Muscle layer of colon (tissue), 2 donors: ENCODE measurements around the gene SNRNP40.

ENCODE experiments used
- H3K27ac ChIP-seq: one replicate; pipeline ENCODE4 v1.7.0; 2013; ENCODE audit warnings: low read depth, mild to moderate bottlenecking, low read length, moderate library complexity
- H3K27me3 ChIP-seq, 2 donors: one replicate each; pipeline ENCODE4 v1.7.0; 2013; ENCODE audit warnings: low read length in 2 of 2, mild to moderate bottlenecking in 2 of 2; ENCODE audit not compliant: insufficient read depth in 2 of 2, control insufficient read depth in 1 of 2
- H3K36me3 ChIP-seq: one replicate; pipeline ENCODE4 v1.7.0; 2013; ENCODE audit warnings: mild to moderate bottlenecking, low read length; ENCODE audit not compliant: insufficient read depth
- H3K4me1 ChIP-seq: one replicate; pipeline ENCODE4 v1.7.0; 2013; ENCODE audit warnings: mild to moderate bottlenecking, low read length; ENCODE audit not compliant: insufficient read depth
- H3K4me3 ChIP-seq, 2 donors: one replicate each; pipeline ENCODE4 v1.7.0; 2013; ENCODE audit warnings: low read length in 2 of 2, low read depth in 1 of 2, mild to moderate bottlenecking in 1 of 2, moderate library complexity in 1 of 2
- H3K9ac ChIP-seq: one replicate; pipeline ENCODE4 v1.7.0; 2013; ENCODE audit warnings: low read length
- H3K9me3 ChIP-seq: one replicate; pipeline ENCODE4 v1.7.0; 2013; ENCODE audit warnings: mild to moderate bottlenecking, low read length
- donor health status: abdominal sarcoma.
- donor health status: Adenocarcinoma of cecum.

The SNRNP40 gene

GRCh38 chr1:31228986-31229385 is 67.6 kb downstream of the SNRNP40 start:
- Histone ChIP-seq H3K27me3 (no peaks in the 10 kb centered on the region), H3K4me3 (no peak overlapping the region), H3K9ac (no peak overlapping the region), H3K9me3 (no peaks in the 10 kb centered on the region), H3K4me1 (no peaks in the 10 kb centered on the region), H3K36me3 (no peaks in the 10 kb centered on the region), H3K27ac (no peak overlapping the region)

GRCh38 chr1:31227891-31228568 is 68.6 kb downstream of the SNRNP40 start:
- Histone ChIP-seq H3K27me3 (no peaks in the 10 kb centered on the region), H3K9ac (no peak overlapping the region), H3K27ac (no peak overlapping the region), H3K4me3 (no peak overlapping the region), H3K36me3 (no peaks in the 10 kb centered on the region), H3K4me1 (no peaks in the 10 kb centered on the region), H3K9me3 (no peaks in the 10 kb centered on the region)

DNA sequence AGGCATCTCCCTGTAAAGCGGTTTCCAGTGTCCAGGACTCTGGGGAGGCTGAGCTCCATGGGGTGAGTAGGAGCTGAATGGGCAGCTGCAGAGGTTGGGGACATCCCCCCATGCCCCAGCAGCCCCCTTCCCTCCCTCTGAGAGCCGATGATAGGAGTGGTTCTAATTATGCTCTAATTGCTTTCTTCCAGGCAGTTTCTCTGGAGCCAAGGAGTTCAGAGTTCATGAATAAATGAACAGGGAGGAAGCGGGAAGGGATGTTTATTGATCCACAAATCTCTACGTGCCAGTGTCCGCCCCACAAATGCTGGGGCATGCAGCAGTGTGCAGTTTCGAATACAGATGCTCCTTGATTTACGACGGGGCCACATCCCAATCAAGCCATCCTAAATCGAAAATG is 72.5 kb downstream of the SNRNP40 start:
- Histone ChIP-seq H3K4me3 (no peak overlapping the region), H3K36me3 (no peaks in the 10 kb centered on the region), H3K27ac (no peak overlapping the region), H3K9ac (no peak overlapping the region), H3K4me1 (no peaks in the 10 kb centered on the region), H3K27me3 (no peaks in the 10 kb centered on the region), H3K9me3 (no peaks in the 10 kb centered on the region)

- Histone ChIP-seq H3K36me3 (no peaks in the 10 kb centered on the region), H3K4me1 (no peaks in the 10 kb centered on the region), H3K27ac (no peak overlapping the region), H3K27me3 (no peaks in the 10 kb centered on the region), H3K9me3 (no peaks in the 10 kb centered on the region), H3K9ac (no peak overlapping the region), H3K4me3 (no peak overlapping the region)
These were observed 74.4 kb downstream of the SNRNP40 start for GRCh38 chr1:31222176-31222575.

- Histone ChIP-seq H3K4me1 (peaks cover 4% of the 10 kb centered on the region), H3K27ac (no peak overlapping the region), H3K9me3 (no peaks in the 10 kb centered on the region)
These were observed 75.5 kb downstream of the SNRNP40 start for GRCh38 chr1:31221072-31221471.

DNA sequence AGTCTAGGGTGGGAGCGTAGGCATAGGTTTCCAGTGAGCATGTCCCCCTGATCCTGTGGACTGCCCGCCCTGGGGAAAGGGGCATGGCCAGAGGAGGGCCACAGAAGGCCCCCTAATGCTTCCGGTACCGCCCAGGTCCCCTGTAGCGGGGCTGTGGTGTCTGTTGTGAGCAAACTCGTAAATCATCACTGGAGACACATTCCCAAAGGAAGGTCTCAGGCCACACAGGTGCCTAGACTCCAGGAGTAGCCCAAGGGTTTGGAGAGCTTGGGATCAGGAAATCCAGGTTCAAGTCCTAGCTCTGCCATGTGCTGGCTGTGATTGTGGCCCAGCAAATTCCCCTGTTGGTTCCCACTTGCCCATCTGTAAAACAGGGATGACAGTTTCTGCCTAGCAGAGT is 77.1 kb downstream of the SNRNP40 start:
- Histone ChIP-seq H3K27ac (no peak overlapping the region), H3K4me1 (peaks cover 14% of the 10 kb centered on the region), H3K27me3 (no peaks in the 10 kb centered on the region), H3K9ac (no peak overlapping the region), H3K4me3 (no peak overlapping the region), H3K36me3 (no peaks in the 10 kb centered on the region), H3K9me3 (no peaks in the 10 kb centered on the region)

More at GRCh38 chr1:31221072-31221471, 75.5 kb downstream of the SNRNP40 start:
- Histone ChIP-seq H3K36me3 (no peaks in the 10 kb centered on the region), H3K27me3 (no peaks in the 10 kb centered on the region), H3K9ac (no peak overlapping the region), H3K4me3 (no peak overlapping the region)

GRCh38 chr1:31218705-31219104 is 77.9 kb downstream of the SNRNP40 start:
- Histone ChIP-seq H3K4me3 (no peak overlapping the region), H3K36me3 (no peaks in the 10 kb centered on the region), H3K9me3 (no peaks in the 10 kb centered on the region), H3K27ac (no peak overlapping the region), H3K9ac (no peak overlapping the region), H3K27me3 (no peaks in the 10 kb centered on the region), H3K4me1 (peaks cover 14% of the 10 kb centered on the region)

- Histone ChIP-seq H3K4me3 (no peak overlapping the region), H3K27me3 (no peaks in the 10 kb centered on the region), H3K9ac (no peak overlapping the region), H3K9me3 (no peaks in the 10 kb centered on the region), H3K27ac (no peak overlapping the region), H3K4me1 (peaks cover 14% of the 10 kb centered on the region), H3K36me3 (no peaks in the 10 kb centered on the region)
These were observed 80.6 kb downstream of the SNRNP40 start for GRCh38 chr1:31216016-31216415.

GRCh38 chr1:31215065-31215570 is 81.5 kb downstream of the SNRNP40 start:
- Histone ChIP-seq H3K9ac (no peak overlapping the region), H3K9me3 (no peaks in the 10 kb centered on the region)

DNA sequence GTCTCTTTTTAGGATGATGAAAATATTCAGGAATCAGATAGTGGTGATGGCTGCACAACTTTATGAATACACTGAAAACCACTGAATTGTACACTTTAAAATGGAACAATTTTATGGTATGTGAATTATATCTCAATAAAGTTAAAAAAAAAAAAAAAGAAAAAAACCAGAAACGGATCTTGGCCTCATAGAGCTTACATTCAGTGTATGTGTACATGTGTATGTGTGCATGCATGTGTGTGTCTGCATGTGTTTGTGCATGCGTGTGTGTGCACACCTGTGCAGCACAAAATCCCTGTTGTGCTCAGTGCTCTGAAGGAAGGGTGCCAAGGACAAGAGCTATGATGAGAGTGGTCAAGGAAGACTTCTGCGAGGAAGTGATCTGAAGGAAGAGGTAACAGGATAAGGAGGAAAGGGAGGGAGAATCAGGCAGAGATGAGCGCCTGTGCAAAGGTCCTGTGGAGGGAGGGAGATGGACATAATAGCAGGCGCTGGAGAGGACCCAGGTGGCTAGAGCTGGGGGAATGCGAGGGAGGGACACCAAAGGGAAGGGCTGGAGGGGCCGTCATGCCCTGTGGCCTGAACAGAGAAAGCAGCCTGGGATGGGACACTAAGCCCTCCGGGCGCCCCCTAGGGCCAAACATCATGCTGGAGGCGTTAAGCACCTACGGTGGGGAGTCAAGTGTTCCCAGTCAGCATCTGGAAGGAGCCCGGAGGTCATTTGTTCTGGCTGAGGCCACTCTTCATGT is 82.1 kb downstream of the SNRNP40 start:
- Histone ChIP-seq H3K4me1 (peaks cover 14% of the 10 kb centered on the region), H3K4me3 (no peak overlapping the region), H3K36me3 (no peaks in the 10 kb centered on the region), H3K27ac (no peak overlapping the region), H3K9me3 (no peaks in the 10 kb centered on the region), H3K27me3 (no peaks in the 10 kb centered on the region), H3K9ac (no peak overlapping the region)

More at GRCh38 chr1:31215065-31215570, 81.5 kb downstream of the SNRNP40 start:
- Histone ChIP-seq H3K27me3 (no peaks in the 10 kb centered on the region), H3K27ac (no peak overlapping the region), H3K4me1 (peaks cover 14% of the 10 kb centered on the region), H3K4me3 (no peak overlapping the region), H3K36me3 (no peaks in the 10 kb centered on the region)
